PC-9 (cell line): ENCODE data around the gene UBE2V1. TPM values are rescaled to one million over a fixed set of nuclear protein-coding genes. Genes with fewer than 3 reads are reported as not detected.

Experiments used
- BruUV-seq: library from RNA; stranded (reverse); fragments of 400-500 nt; replicated peaks from 2 replicates; lab custom pipeline; 2021; lab: Mats Ljungman, UMichigan
- CTCF ChIA-PET: fragments of 300-600 bp; sonication (Branson Sonifier 250); formaldehyde crosslinking; loops from one replicate; lab custom pipeline; 2022; ENCODE audit warnings: antibody characterized with exemption; lab: Charles Lee
- POLR2A ChIA-PET: fragments of 300-600 bp; sonication (Branson Sonifier 250); formaldehyde crosslinking; loops from one replicate; lab custom pipeline; 2022; ENCODE audit warnings: antibody characterized with exemption; ENCODE audit not compliant: unreplicated experiment; lab: Charles Lee
- DNase-seq, 2 experiments: peaks; one replicate each; pipeline versions ENCODE4 v3.0.0 to v3.0.0-alpha.2; 2015 to 2022; ENCODE audit warnings: mixed read lengths in 1 of 2
- H2AFZ ChIP-seq: fragments of 200-600 bp; sonication (generic); 2 replicates; pipeline ENCODE4 v1.8.1; 2017; ENCODE audit warnings: antibody characterized with exemption
- H3F3A ChIP-seq: fragments of 200-600 bp; sonication (generic); 2 replicates; pipeline ENCODE4 v1.8.1; 2017; ENCODE audit warnings: antibody characterized with exemption, mild to moderate bottlenecking, low read depth; ENCODE audit not compliant: insufficient read depth
- H3K27ac ChIP-seq: fragments of 200-600 bp; sonication (generic); 2 replicates; pipeline ENCODE4 v1.6.1; 2016; ENCODE audit warnings: mixed run types
- H3K27me3 ChIP-seq: fragments of 200-600 bp; sonication (generic); 2 replicates; pipeline ENCODE4 v1.6.1; 2016; ENCODE audit warnings: low read depth, mixed run types; ENCODE audit not compliant: insufficient read depth
- H3K36me3 ChIP-seq: fragments of 200-600 bp; sonication (generic); 2 replicates; pipeline ENCODE4 v1.6.1; 2016; ENCODE audit warnings: low read depth, mixed run types
- H3K4me1 ChIP-seq: fragments of 200-600 bp; sonication (generic); replicated peaks from 2 replicates; pipeline ENCODE4 v1.6.1; 2016; ENCODE audit warnings: mixed run types; ENCODE audit not compliant: insufficient read depth
- H3K4me2 ChIP-seq: fragments of 200-600 bp; sonication (generic); 2 replicates; pipeline ENCODE4 v1.6.1; 2017; ENCODE audit warnings: mixed run types
- H3K4me3 ChIP-seq: fragments of 200-600 bp; sonication (generic); 2 replicates; pipeline ENCODE4 v1.6.1; 2016; ENCODE audit warnings: mixed run types
- H3K79me2 ChIP-seq: fragments of 200-600 bp; sonication (generic); 2 replicates; pipeline ENCODE4 v1.6.1; 2017; ENCODE audit warnings: low read depth, mixed run types
- H3K9me2 ChIP-seq: fragments of 200-600 bp; sonication (generic); 2 replicates; pipeline ENCODE4 v1.8.1; 2017; ENCODE audit warnings: mild to moderate bottlenecking; ENCODE audit not compliant: insufficient read depth
- H3K9me3 ChIP-seq: fragments of 200-600 bp; sonication (generic); 2 replicates; pipeline ENCODE4 v1.8.1; 2016; ENCODE audit warnings: low read depth; ENCODE audit not compliant: insufficient read depth
- H4K20me1 ChIP-seq: fragments of 200-600 bp; sonication (generic); 2 replicates; pipeline ENCODE4 v1.8.1; 2017; ENCODE audit not compliant: insufficient read depth
- CTCF ChIP-seq: fragments of 200-600 bp; sonication (generic); conservative IDR thresholded peaks from 2 replicates; pipeline ENCODE4 v1.6.1; 2017; ENCODE audit warnings: mixed run types, antibody characterized with exemption, mild to moderate bottlenecking, moderate library complexity
- EZH2 ChIP-seq: fragments of 200-600 bp; sonication (generic); IDR thresholded peaks from 2 replicates; pipeline ENCODE4 v1.8.0; 2017; ENCODE audit warnings: antibody characterized with exemption, low read depth
- intact Hi-C: fragments of 100-400 bp; cut with micrococcal nuclease; formaldehyde crosslinking; loops from one replicate; pipeline ENCODE4 v1.10.0; 2022; ENCODE audit not compliant: unreplicated experiment
- total RNA-seq: library from RNA; stranded (reverse); gene quantifications from 2 replicates; pipeline ENCODE4 v1.2.3, GENCODE V29; 2021

UBE2V1 gene
- total RNA-seq, 1 experiment from 2014 or later, result 174 TPM

GRCh38 chr20:50062006-50062838 lies 50.7 kb downstream of the UBE2V1 start:
- H3K27me3 ChIP-seq, result no peaks in the 10 kb centered on the region
- no peak overlapping the region for H2AFZ ChIP-seq
- H3K4me3 ChIP-seq, result no peak overlapping the region
- H3K27ac ChIP-seq, result no peak overlapping the region
- H3K9me3 ChIP-seq, result no peaks in the 10 kb centered on the region
- H3K79me2 ChIP-seq, result no peaks in the 10 kb centered on the region
- TF ChIP-seq CTCF, result no peak
- no peak for TF ChIP-seq EZH2
- H3K9me2 ChIP-seq, result no peaks in the 10 kb centered on the region
- H3F3A ChIP-seq, result peaks cover 6% of the 10 kb centered on the region; the same call in 1 of the 2 replicates
- BruUV-seq, result no TSS peak
- no peaks in the 10 kb centered on the region for H4K20me1 ChIP-seq
- H3K4me1 ChIP-seq, result peaks cover 7% of the 10 kb centered on the region; the same call in 1 of the 2 replicates
- intact Hi-C loops, result no loop called here
- no peak overlapping the region for H3K4me2 ChIP-seq
- ChIA-PET CTCF (no interaction called here), POLR2A (no interaction called here)
- no peak for DNase-seq
- no peaks in the 10 kb centered on the region for H3K36me3 ChIP-seq

DNA sequence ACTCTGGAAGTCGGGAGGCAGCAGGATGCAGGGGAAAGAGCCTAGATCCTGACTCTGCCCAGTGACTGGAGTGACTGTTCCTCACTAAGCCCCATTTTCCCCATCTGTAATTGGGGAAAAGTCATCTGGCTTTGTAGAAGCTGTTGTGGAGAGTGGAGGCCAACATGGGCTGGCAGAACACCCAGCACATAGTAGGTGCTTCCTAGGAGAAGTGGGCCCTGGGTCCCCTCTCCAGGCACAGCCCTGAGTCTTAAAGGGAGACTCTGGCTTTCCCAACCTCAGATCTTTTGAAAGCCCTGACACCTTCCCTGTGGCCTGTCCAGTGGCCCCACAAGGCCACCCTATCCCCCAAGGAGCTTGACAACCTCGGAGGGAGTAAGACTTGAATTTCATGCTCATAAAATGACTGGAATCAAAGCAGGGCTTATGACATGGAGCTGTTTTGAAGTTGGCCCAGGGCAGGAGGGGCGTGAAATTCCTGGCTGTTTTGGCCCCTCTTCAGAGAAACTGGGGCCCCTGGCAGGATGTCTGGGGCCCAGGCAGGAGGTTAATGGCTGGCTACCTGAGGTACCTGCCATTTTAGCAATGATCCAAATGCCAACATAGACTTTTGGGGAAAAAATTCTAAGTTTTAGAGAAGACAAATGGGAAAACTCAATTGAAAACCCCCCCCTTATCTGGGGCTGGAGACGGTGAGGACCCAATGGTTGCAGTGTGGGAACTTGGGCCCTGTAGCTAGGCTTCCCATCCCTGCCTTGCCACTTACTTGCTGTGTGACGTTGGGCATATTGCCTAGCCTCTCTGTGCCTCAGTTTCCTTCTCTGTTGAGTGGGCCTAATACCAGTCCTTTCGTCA lies 51.6 kb downstream of the UBE2V1 start:
- no TSS peak for BruUV-seq
- Histone ChIP-seq H3K9me3 (no peaks in the 10 kb centered on the region), H3K27me3 (no peaks in the 10 kb centered on the region), H3K9me2 (no peaks in the 10 kb centered on the region), H3K4me3 (no peak overlapping the region), H3K4me1 (peaks cover 7% of the 10 kb centered on the region; the same call in 1 of the 2 replicates), H3K27ac (no peak overlapping the region), H3K4me2 (no peak overlapping the region), H3F3A (peaks cover 10% of the 10 kb centered on the region; the same call in 1 of the 2 replicates), H3K36me3 (no peaks in the 10 kb centered on the region), H4K20me1 (no peaks in the 10 kb centered on the region), H3K79me2 (no peaks in the 10 kb centered on the region), H2AFZ (no peak overlapping the region)
- DNase-seq, result no peak
- no peak for TF ChIP-seq EZH2
- no peak for TF ChIP-seq CTCF
- intact Hi-C loops, result no loop called here
- CTCF ChIA-PET, result no interaction called here
- POLR2A ChIA-PET, result no interaction called here

- ChIA-PET POLR2A (interaction anchor here (0.6 kb wide), 1 partner anchor 31 kb away, joined by 8 read pairs; no protein-coding TSS in a partner anchor), CTCF (interaction anchor here (1.1 kb wide), 1 partner anchor 80 kb away, joined by 4 read pairs; no protein-coding TSS in a partner anchor)
- no peak overlapping the region for H3K4me3 ChIP-seq
- no peaks in the 10 kb centered on the region for H3K9me3 ChIP-seq
- no peaks in the 10 kb centered on the region for H3K9me2 ChIP-seq
- no peaks in the 10 kb centered on the region for H3K27me3 ChIP-seq
- no peak for DNase-seq
- H3K4me1 ChIP-seq, result peaks cover 7% of the 10 kb centered on the region; the same call in 1 of the 2 replicates
- no peak overlapping the region for H3K27ac ChIP-seq
- H3F3A ChIP-seq, result peaks cover 15% of the 10 kb centered on the region; the same call in 1 of the 2 replicates
- no peak overlapping the region for H2AFZ ChIP-seq
- H3K36me3 ChIP-seq, result no peaks in the 10 kb centered on the region
- no peak for TF ChIP-seq EZH2
- TF ChIP-seq CTCF, result no peak
- H3K79me2 ChIP-seq, result no peaks in the 10 kb centered on the region
- BruUV-seq, result no TSS peak
- intact Hi-C loops, result no loop called here
- no peak overlapping the region for H3K4me2 ChIP-seq
- no peaks in the 10 kb centered on the region for H4K20me1 ChIP-seq
These were observed 54.1 kb downstream of the UBE2V1 start for GRCh38 chr20:50058662-50059402.
